ENCODE measurements around the gene SLC6A7. TPM values are rescaled to one million over a fixed set of nuclear protein-coding genes. Genes with fewer than 3 reads are reported as not detected.

SLC6A7 gene
- polyA plus RNA-seq, 1 experiment, result not detected

GRCh38 chr5:150152636-150153462, 37.0 kb upstream of the SLC6A7 start:
- Histone ChIP-seq H3K27me3 (ENCODE audit: control insufficient read depth, insufficient read depth, low read length) (no peaks in the 10 kb centered on the region), H3K4me3 (ENCODE audit: low read depth, low read length) (peak overlapping the region; percentile 88), H3K36me3 (ENCODE audit: control insufficient read depth, insufficient read depth, low read length) (peaks cover 16% of the 10 kb centered on the region)
- POLR2A ChIA-PET, result interaction anchor here (0.6 to 0.8 kb wide), 2 partner anchors 9 to 10 kb away, joined by 3 read pairs; no protein-coding TSS in a partner anchor
- TF ChIP-seq CTCF (IDR thresholded peaks at IDR 0.05; ENCODE audit: insufficient read depth, low read depth, low read length), result no peak
- CTCF ChIA-PET, result interaction anchor here (1.0 to 3.4 kb wide), 8 partner anchors 8 to 65 kb away, joined by 3 to 24 read pairs (median 6); no protein-coding TSS in a partner anchor
- no peak for DNase-seq (ENCODE audit: low read depth)

- H3K27me3 ChIP-seq (ENCODE audit: control insufficient read depth, insufficient read depth, low read length), result no peaks in the 10 kb centered on the region
- ChIA-PET CTCF (interaction anchor here (1.8 to 3.4 kb wide), 6 partner anchors 8 to 65 kb away, joined by 5 to 24 read pairs (median 7); no protein-coding TSS in a partner anchor), POLR2A (interaction anchor here (0.6 kb wide), 1 partner anchor 10 kb away, joined by 3 read pairs; no protein-coding TSS in a partner anchor)
- TF ChIP-seq CTCF (IDR thresholded peaks at IDR 0.05; ENCODE audit: insufficient read depth, low read depth, low read length), result no peak
- H3K36me3 ChIP-seq (ENCODE audit: control insufficient read depth, insufficient read depth, low read length), result peaks cover 13% of the 10 kb centered on the region
- DNase-seq (ENCODE audit: low read depth), result no peak
- H3K4me3 ChIP-seq (ENCODE audit: low read depth, low read length), result peak overlapping the region; percentile 88
Measured at GRCh38 chr5:150153483-150153882, 36.4 kb upstream of the SLC6A7 start.

GRCh38 chr5:150153957-150154617, 35.8 kb upstream of the SLC6A7 start:
- no peak for DNase-seq (ENCODE audit: low read depth)
- peak overlapping the region; percentile 88 for H3K4me3 ChIP-seq (ENCODE audit: low read depth, low read length)
- POLR2A ChIA-PET, result interaction anchor here (0.6 to 1.0 kb wide), 3 partner anchors 10 to 155 kb away, joined by 3 to 6 read pairs (median 4); no protein-coding TSS in a partner anchor
- peak; percentile 20; the same call in 1 of the 2 replicates for TF ChIP-seq CTCF (IDR thresholded peaks at IDR 0.05; ENCODE audit: insufficient read depth, low read depth, low read length)
- H3K27me3 ChIP-seq (ENCODE audit: control insufficient read depth, insufficient read depth, low read length), result no peaks in the 10 kb centered on the region
- CTCF ChIA-PET, result interaction anchor here (1.0 to 3.4 kb wide), 9 partner anchors 9 to 64 kb away, joined by 4 to 24 read pairs (median 9); no protein-coding TSS in a partner anchor
- H3K36me3 ChIP-seq (ENCODE audit: control insufficient read depth, insufficient read depth, low read length), result peaks cover 9% of the 10 kb centered on the region

GRCh38 chr5:150154618-150155128, 35.2 kb upstream of the SLC6A7 start:
- Histone ChIP-seq H3K27me3 (ENCODE audit: control insufficient read depth, insufficient read depth, low read length) (no peaks in the 10 kb centered on the region), H3K36me3 (ENCODE audit: control insufficient read depth, insufficient read depth, low read length) (peaks cover 9% of the 10 kb centered on the region), H3K4me3 (ENCODE audit: low read depth, low read length) (peak overlapping the region; percentile 88)
- ChIA-PET CTCF (interaction anchor here (1.0 to 3.4 kb wide), 10 partner anchors 9 to 64 kb away, joined by 4 to 24 read pairs (median 8); no protein-coding TSS in a partner anchor), POLR2A (interaction anchor here (0.7 to 1.2 kb wide), 3 partner anchors 12 to 154 kb away, joined by 4 to 6 read pairs (median 5); no protein-coding TSS in a partner anchor)
- DNase-seq (ENCODE audit: low read depth), result no peak
- no peak; the same call in 1 of the 2 replicates for TF ChIP-seq CTCF (IDR thresholded peaks at IDR 0.05; ENCODE audit: insufficient read depth, low read depth, low read length)
